ENCODE results near the gene DGCR2.

The DGCR2 gene

GRCh38 chr22:19046287-19046686 is 75.9 kb downstream of the DGCR2 start:
- H3K27ac ChIP-seq (ENCODE audit: low read length), result no peak overlapping the region
- no peak overlapping the region for H3K9ac ChIP-seq (ENCODE audit: low read length)
- H3K4me1 ChIP-seq (ENCODE audit: low read length), result no peaks in the 10 kb centered on the region
- H2AFZ ChIP-seq (ENCODE audit: low read depth, low read length), result no peak overlapping the region
- no peaks in the 10 kb centered on the region for H3K27me3 ChIP-seq (ENCODE audit: low read depth, low read length)
- H3K4me3 ChIP-seq (ENCODE audit: low read length), result no peak overlapping the region
- H4K20me1 ChIP-seq (ENCODE audit: insufficient read depth, low read length), result peaks cover 4% of the 10 kb centered on the region; the same call in 1 of the 2 replicates
- H3K9me3 ChIP-seq (ENCODE audit: insufficient read depth, low read length), result no peaks in the 10 kb centered on the region
- no peak overlapping the region for H3K4me2 ChIP-seq (ENCODE audit: low read length)
- no peak for TF ChIP-seq EZH2phosphoT487 (IDR thresholded peaks at IDR 0.05; ENCODE audit: low read depth)
- TF ChIP-seq, protein P1, sequence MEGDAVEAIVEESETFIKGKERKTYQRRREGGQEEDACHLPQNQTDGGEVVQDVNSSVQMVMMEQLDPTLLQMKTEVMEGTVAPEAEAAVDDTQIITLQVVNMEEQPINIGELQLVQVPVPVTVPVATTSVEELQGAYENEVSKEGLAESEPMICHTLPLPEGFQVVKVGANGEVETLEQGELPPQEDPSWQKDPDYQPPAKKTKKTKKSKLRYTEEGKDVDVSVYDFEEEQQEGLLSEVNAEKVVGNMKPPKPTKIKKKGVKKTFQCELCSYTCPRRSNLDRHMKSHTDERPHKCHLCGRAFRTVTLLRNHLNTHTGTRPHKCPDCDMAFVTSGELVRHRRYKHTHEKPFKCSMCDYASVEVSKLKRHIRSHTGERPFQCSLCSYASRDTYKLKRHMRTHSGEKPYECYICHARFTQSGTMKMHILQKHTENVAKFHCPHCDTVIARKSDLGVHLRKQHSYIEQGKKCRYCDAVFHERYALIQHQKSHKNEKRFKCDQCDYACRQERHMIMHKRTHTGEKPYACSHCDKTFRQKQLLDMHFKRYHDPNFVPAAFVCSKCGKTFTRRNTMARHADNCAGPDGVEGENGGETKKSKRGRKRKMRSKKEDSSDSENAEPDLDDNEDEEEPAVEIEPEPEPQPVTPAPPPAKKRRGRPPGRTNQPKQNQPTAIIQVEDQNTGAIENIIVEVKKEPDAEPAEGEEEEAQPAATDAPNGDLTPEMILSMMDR (IDR thresholded peaks at IDR 0.05; ENCODE audit: low read depth, low read length), result no peak
- H3K79me2 ChIP-seq (ENCODE audit: low read length), result no peaks in the 10 kb centered on the region
- peaks cover 52% of the 10 kb centered on the region for H3K36me3 ChIP-seq (replicated peaks; ENCODE audit: low read depth, low read length)

- H3K4me1 ChIP-seq (ENCODE audit: low read length), result no peaks in the 10 kb centered on the region
- no peak overlapping the region for H3K4me3 ChIP-seq (ENCODE audit: low read length)
- no peaks in the 10 kb centered on the region for H3K27me3 ChIP-seq (ENCODE audit: low read depth, low read length)
- no peak overlapping the region for H3K9ac ChIP-seq (ENCODE audit: low read length)
- H3K27ac ChIP-seq (ENCODE audit: low read length), result no peak overlapping the region
- no peak overlapping the region for H3K4me2 ChIP-seq (ENCODE audit: low read length)
- TF ChIP-seq, protein P1 (IDR thresholded peaks at IDR 0.05; ENCODE audit: low read depth, low read length), result no peak
- no peak for TF ChIP-seq EZH2phosphoT487 (IDR thresholded peaks at IDR 0.05; ENCODE audit: low read depth)
- H2AFZ ChIP-seq (ENCODE audit: low read depth, low read length), result no peak overlapping the region
- no peaks in the 10 kb centered on the region for H3K9me3 ChIP-seq (ENCODE audit: insufficient read depth, low read length)
- no peaks in the 10 kb centered on the region for H3K79me2 ChIP-seq (ENCODE audit: low read length)
- peaks cover 4% of the 10 kb centered on the region; the same call in 1 of the 2 replicates for H4K20me1 ChIP-seq (ENCODE audit: insufficient read depth, low read length)
- peaks cover 52% of the 10 kb centered on the region for H3K36me3 ChIP-seq (replicated peaks; ENCODE audit: low read depth, low read length)
Measured at GRCh38 chr22:19045094-19045493, 77.1 kb downstream of the DGCR2 start.

DNA sequence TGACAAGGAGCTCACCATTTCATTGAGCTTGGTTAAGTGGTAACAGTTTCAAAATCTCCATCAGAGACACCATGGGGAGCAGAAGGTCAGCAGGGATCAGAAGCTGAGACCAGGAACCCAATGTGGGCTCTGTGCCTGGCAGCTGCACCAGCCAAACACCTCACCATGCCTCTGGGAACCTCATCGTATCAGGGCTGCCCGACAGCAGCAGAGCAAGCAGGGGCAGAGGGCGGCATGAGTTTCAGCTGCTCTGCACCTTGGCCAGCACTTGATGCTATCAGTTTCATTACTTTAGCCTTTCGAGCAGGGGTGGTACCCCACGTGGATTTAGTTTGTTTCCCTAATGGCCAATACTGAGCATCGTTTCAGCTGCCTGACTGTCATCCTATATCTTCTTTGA is 77.8 kb downstream of the DGCR2 start:
- Histone ChIP-seq H3K36me3 (replicated peaks; ENCODE audit: low read depth, low read length) (peaks cover 53% of the 10 kb centered on the region), H3K9me3 (ENCODE audit: insufficient read depth, low read length) (no peaks in the 10 kb centered on the region), H3K4me2 (ENCODE audit: low read length) (no peak overlapping the region), H3K9ac (ENCODE audit: low read length) (no peak overlapping the region), H3K79me2 (ENCODE audit: low read length) (no peaks in the 10 kb centered on the region), H2AFZ (ENCODE audit: low read depth, low read length) (no peak overlapping the region), H3K4me1 (ENCODE audit: low read length) (no peaks in the 10 kb centered on the region), H3K4me3 (ENCODE audit: low read length) (no peak overlapping the region), H3K27ac (ENCODE audit: low read length) (no peak overlapping the region), H3K27me3 (ENCODE audit: low read depth, low read length) (no peaks in the 10 kb centered on the region), H4K20me1 (ENCODE audit: insufficient read depth, low read length) (peaks cover 4% of the 10 kb centered on the region; the same call in 1 of the 2 replicates)
- TF ChIP-seq EZH2phosphoT487 (IDR thresholded peaks at IDR 0.05; ENCODE audit: low read depth), result no peak
- TF ChIP-seq, protein P1 (IDR thresholded peaks at IDR 0.05; ENCODE audit: low read depth, low read length), result no peak

GRCh38 chr22:19043121-19044085 is 78.8 kb downstream of the DGCR2 start:
- H3K9me3 ChIP-seq (ENCODE audit: insufficient read depth, low read length), result no peaks in the 10 kb centered on the region
- no peaks in the 10 kb centered on the region for H3K4me1 ChIP-seq (ENCODE audit: low read length)
- no peak overlapping the region for H3K4me3 ChIP-seq (ENCODE audit: low read length)
- H3K36me3 ChIP-seq (replicated peaks; ENCODE audit: low read depth, low read length), result peaks cover 48% of the 10 kb centered on the region
- H3K79me2 ChIP-seq (ENCODE audit: low read length), result no peaks in the 10 kb centered on the region
- no peak for TF ChIP-seq EZH2phosphoT487 (IDR thresholded peaks at IDR 0.05; ENCODE audit: low read depth)
- TF ChIP-seq, protein P1 (IDR thresholded peaks at IDR 0.05; ENCODE audit: low read depth, low read length), result no peak
- H3K27ac ChIP-seq (ENCODE audit: low read length), result no peak overlapping the region
- H3K27me3 ChIP-seq (ENCODE audit: low read depth, low read length), result no peaks in the 10 kb centered on the region
- H2AFZ ChIP-seq (ENCODE audit: low read depth, low read length), result no peak overlapping the region
- H3K9ac ChIP-seq (ENCODE audit: low read length), result no peak overlapping the region
- H4K20me1 ChIP-seq (ENCODE audit: insufficient read depth, low read length), result peaks cover 4% of the 10 kb centered on the region; the same call in 1 of the 2 replicates
- H3K4me2 ChIP-seq (ENCODE audit: low read length), result no peak overlapping the region

Measured in OCI-LY3 (cell line).